ENCODE measurements around the gene RPL38. TPM values are rescaled to one million over a fixed set of nuclear protein-coding genes. Genes with fewer than 3 reads are reported as not detected.
"Not testable (repeated sequence)": the region's sequence is repeated elsewhere in the genome, so short reads cannot be mapped to it uniquely, and the experiment has no call there.

Gene RPL38
- total RNA-seq, 1 donor from 2014 or later, result 919 TPM

DNA sequence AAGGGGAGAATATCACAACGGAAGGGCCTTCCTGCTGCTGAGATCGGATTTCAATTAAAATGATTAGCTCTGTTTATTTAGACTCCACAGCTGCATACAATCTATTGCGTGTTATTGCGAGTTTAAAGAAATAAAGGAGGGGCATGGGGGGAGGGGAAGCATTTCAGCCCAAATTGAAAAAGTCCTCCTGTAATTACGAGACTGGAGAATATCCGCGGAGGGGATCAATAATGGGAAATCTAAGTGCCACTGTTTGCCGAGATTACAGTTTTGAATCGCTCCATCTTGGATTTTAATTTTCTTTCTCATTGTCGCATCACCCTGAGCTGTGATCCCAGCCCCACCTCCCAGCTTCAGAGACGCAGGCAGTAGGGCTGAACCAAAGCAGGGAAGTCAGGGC, 15.7 kb upstream of the RPL38 start:
- Mint-ChIP-seq H3K27me3 (ENCODE audit: low read depth, unreplicated experiment) (peaks cover 23% of the 10 kb centered on the region), H3K4me3 (ENCODE audit: unreplicated experiment) (no peak overlapping the region), H3K27ac (ENCODE audit: unreplicated experiment) (no peak overlapping the region), H3K36me3 (ENCODE audit: low read depth, unreplicated experiment) (no peaks in the 10 kb centered on the region), H3K9me3 (ENCODE audit: unreplicated experiment) (no peaks in the 10 kb centered on the region), H3K4me1 (ENCODE audit: low read depth, unreplicated experiment) (no peaks in the 10 kb centered on the region)
- H2AFZ ChIP-seq (ENCODE audit: low read depth, low read length), result no peak overlapping the region
- H3K27ac ChIP-seq (ENCODE audit: low read depth, low read length), result no peak overlapping the region
- H3K79me2 ChIP-seq (ENCODE audit: insufficient read depth, low read length), result no peaks in the 10 kb centered on the region
- no peaks in the 10 kb centered on the region for H3K9me3 ChIP-seq (ENCODE audit: insufficient read depth, low read depth, low read length)
- DNase-seq (ENCODE audit: low read depth) (no peak), FAIRE-seq (no peak)
- H3K4me1 ChIP-seq (ENCODE audit: insufficient read depth, low read length), result no peaks in the 10 kb centered on the region
- H3K9ac ChIP-seq (ENCODE audit: low read length), result no peak overlapping the region
- H4K20me1 ChIP-seq (ENCODE audit: insufficient read depth, low read length), result no peaks in the 10 kb centered on the region
- H3K4me2 ChIP-seq (ENCODE audit: low read length), result no peak overlapping the region
- TF ChIP-seq EZH2 (IDR thresholded peaks at IDR 0.05; ENCODE audit: insufficient read depth, low read length), result no peak
- no peak for TF ChIP-seq CTCF (IDR thresholded peaks at IDR 0.05; ENCODE audit: insufficient read depth, low read depth, low read length)
- H3K36me3 ChIP-seq (ENCODE audit: insufficient read depth, low read length), result no peaks in the 10 kb centered on the region
- no peaks in the 10 kb centered on the region for H3K27me3 ChIP-seq (ENCODE audit: insufficient read depth, low read length)
- H3K4me3 ChIP-seq (ENCODE audit: insufficient read depth, low read depth, low read length), result no peak overlapping the region

DNA sequence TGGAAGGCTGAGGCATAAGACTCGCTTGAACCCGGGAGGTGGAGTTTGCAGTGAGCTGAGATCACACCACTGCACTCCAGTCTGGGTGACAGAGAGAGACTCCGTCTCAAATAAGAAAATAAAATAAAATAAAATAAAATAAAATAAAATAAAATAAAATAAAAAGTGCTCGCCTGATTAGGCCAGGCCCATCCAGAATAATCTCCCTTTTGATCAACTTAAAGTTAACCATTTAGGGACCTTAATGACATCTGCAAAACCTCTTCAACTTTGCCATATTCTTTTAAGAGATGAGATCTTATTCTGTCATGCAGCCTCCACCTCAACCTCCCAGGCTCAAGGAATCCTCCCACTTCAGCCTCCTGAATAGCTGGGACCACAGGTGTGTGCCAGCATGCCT, 14.8 kb upstream of the RPL38 start:
- H3K4me1 ChIP-seq (ENCODE audit: insufficient read depth, low read length); H3K4me1 Mint-ChIP-seq (ENCODE audit: low read depth, unreplicated experiment); DNase-seq (ENCODE audit: low read depth); H3K4me3 ChIP-seq (ENCODE audit: insufficient read depth, low read depth, low read length); H4K20me1 ChIP-seq (ENCODE audit: insufficient read depth, low read length); H3K27me3 ChIP-seq (ENCODE audit: insufficient read depth, low read length); H3K9ac ChIP-seq (ENCODE audit: low read length); H3K27ac Mint-ChIP-seq (ENCODE audit: unreplicated experiment); H3K36me3 Mint-ChIP-seq (ENCODE audit: low read depth, unreplicated experiment); H2AFZ ChIP-seq (ENCODE audit: low read depth, low read length); H3K4me3 Mint-ChIP-seq (ENCODE audit: unreplicated experiment); H3K27ac ChIP-seq (ENCODE audit: low read depth, low read length); H3K9me3 Mint-ChIP-seq (ENCODE audit: unreplicated experiment); H3K4me2 ChIP-seq (ENCODE audit: low read length); H3K9me3 ChIP-seq (ENCODE audit: insufficient read depth, low read depth, low read length); H3K79me2 ChIP-seq (ENCODE audit: insufficient read depth, low read length); FAIRE-seq; H3K36me3 ChIP-seq (ENCODE audit: insufficient read depth, low read length): not testable (repeated sequence)
- H3K27me3 Mint-ChIP-seq (ENCODE audit: low read depth, unreplicated experiment), result peaks cover 31% of the 10 kb centered on the region

- H3K4me1 Mint-ChIP-seq (ENCODE audit: low read depth, unreplicated experiment), result peaks cover 3% of the 10 kb centered on the region
- no peak overlapping the region for H3K27ac Mint-ChIP-seq (ENCODE audit: unreplicated experiment)
- FAIRE-seq, result no peak
- peak; percentile 43 for DNase-seq (ENCODE audit: low read depth)
- peaks cover 14% of the 10 kb centered on the region for H3K27me3 ChIP-seq (ENCODE audit: insufficient read depth, low read length)
- no peak for TF ChIP-seq EZH2 (IDR thresholded peaks at IDR 0.05; ENCODE audit: insufficient read depth, low read length)
- TF ChIP-seq CTCF (IDR thresholded peaks at IDR 0.05; ENCODE audit: insufficient read depth, low read depth, low read length), result no peak
- H3K36me3 Mint-ChIP-seq (ENCODE audit: low read depth, unreplicated experiment), result no peaks in the 10 kb centered on the region
- no peaks in the 10 kb centered on the region for H3K36me3 ChIP-seq (ENCODE audit: insufficient read depth, low read length)
- no peak overlapping the region for H3K9ac ChIP-seq (ENCODE audit: low read length)
- no peaks in the 10 kb centered on the region for H4K20me1 ChIP-seq (ENCODE audit: insufficient read depth, low read length)
- no peak overlapping the region for H3K27ac ChIP-seq (ENCODE audit: low read depth, low read length)
- H2AFZ ChIP-seq (ENCODE audit: low read depth, low read length), result no peak overlapping the region
- H3K27me3 Mint-ChIP-seq (ENCODE audit: low read depth, unreplicated experiment), result peaks cover 40% of the 10 kb centered on the region
- H3K4me3 ChIP-seq (ENCODE audit: insufficient read depth, low read depth, low read length), result no peak overlapping the region
- no peaks in the 10 kb centered on the region for H3K4me1 ChIP-seq (ENCODE audit: insufficient read depth, low read length)
- H3K4me3 Mint-ChIP-seq (ENCODE audit: unreplicated experiment), result peak overlapping the region; percentile 15
- H3K9me3 Mint-ChIP-seq (ENCODE audit: unreplicated experiment), result no peaks in the 10 kb centered on the region
- H3K9me3 ChIP-seq (ENCODE audit: insufficient read depth, low read depth, low read length), result no peaks in the 10 kb centered on the region
- no peaks in the 10 kb centered on the region for H3K79me2 ChIP-seq (ENCODE audit: insufficient read depth, low read length)
- H3K4me2 ChIP-seq (ENCODE audit: low read length), result no peak overlapping the region
These were observed 13.3 kb upstream of the RPL38 start for GRCh38 chr17:74190154-74190553.
